H1 (cell line): Measurements from ENCODE around the gene NFIX.

Experiments used
- JUN ChIP-seq: IDR thresholded peaks from 2 replicates; pipeline ENCODE4 v1.6.1; 2011; ENCODE audit warnings: low read depth, mild to moderate bottlenecking, improper control_type of control experiment, low read length
- NRF1 ChIP-seq: IDR thresholded peaks from 2 replicates; pipeline ENCODE4 v1.6.1; 2011; ENCODE audit warnings: mild to moderate bottlenecking, low read depth, low read length, improper control_type of control experiment
- POLR2AphosphoS5 ChIP-seq: IDR thresholded peaks from 2 replicates; pipeline ENCODE4 v1.6.1; 2011; ENCODE audit warnings: low read depth, low read length
- TEAD4 ChIP-seq: IDR thresholded peaks from 2 replicates; pipeline ENCODE4 v1.6.1; 2012; ENCODE audit warnings: low read depth, low read length, inconsistent platforms, mixed read lengths
- TF ChIP-seq, protein P1 (sequence below), 3 experiments: IDR thresholded peaks; 1 replicate in 2 of 3; 2 replicates in 1 of 3; pipeline versions ENCODE4 v1.5.1 to v1.6.1; 2011; ENCODE audit warnings: low read length in 3 of 3, mild to moderate bottlenecking in 3 of 3, inconsistent platforms in 2 of 3, low read depth in 1 of 3, moderate library complexity in 1 of 3; ENCODE audit not compliant: insufficient read depth in 1 of 3; ENCODE audit errors: control extremely low read depth in 1 of 3
- TF ChIP-seq, protein P2 (sequence below): IDR thresholded peaks from 2 replicates; pipeline ENCODE4 v1.6.1; 2012; ENCODE audit warnings: inconsistent platforms

DNA sequence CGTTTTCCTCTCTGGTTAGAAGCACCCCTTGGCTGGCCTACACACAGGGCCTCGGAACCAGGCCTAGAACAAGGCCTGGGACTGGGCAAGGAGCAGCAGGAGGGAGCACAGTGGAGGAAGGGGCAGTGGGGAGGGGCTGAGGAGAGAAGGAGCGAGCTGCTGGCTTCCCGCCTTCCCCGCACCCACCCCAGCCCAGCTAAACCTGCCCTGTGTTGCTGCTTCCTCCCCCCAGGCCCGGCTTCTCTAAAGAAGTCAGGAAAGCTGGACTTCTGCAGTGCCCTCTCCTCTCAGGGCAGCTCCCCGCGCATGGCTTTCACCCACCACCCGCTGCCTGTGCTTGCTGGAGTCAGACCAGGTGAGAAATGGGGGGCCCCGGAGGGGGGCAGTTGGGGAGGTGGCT is 83.1 kb downstream of the NFIX start:
- TF ChIP-seq, protein P1, sequence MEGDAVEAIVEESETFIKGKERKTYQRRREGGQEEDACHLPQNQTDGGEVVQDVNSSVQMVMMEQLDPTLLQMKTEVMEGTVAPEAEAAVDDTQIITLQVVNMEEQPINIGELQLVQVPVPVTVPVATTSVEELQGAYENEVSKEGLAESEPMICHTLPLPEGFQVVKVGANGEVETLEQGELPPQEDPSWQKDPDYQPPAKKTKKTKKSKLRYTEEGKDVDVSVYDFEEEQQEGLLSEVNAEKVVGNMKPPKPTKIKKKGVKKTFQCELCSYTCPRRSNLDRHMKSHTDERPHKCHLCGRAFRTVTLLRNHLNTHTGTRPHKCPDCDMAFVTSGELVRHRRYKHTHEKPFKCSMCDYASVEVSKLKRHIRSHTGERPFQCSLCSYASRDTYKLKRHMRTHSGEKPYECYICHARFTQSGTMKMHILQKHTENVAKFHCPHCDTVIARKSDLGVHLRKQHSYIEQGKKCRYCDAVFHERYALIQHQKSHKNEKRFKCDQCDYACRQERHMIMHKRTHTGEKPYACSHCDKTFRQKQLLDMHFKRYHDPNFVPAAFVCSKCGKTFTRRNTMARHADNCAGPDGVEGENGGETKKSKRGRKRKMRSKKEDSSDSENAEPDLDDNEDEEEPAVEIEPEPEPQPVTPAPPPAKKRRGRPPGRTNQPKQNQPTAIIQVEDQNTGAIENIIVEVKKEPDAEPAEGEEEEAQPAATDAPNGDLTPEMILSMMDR (IDR thresholded peaks at IDR 0.05; ENCODE audit: control extremely low read depth in 1 of 3, insufficient read depth in 1 of 3, low read depth in 1 of 3, low read length in 3 of 3): no peak
- TF ChIP-seq JUN (no peak), TEAD4 (no peak), NRF1 (no peak), POLR2AphosphoS5 (no peak)
- TF ChIP-seq, protein P2, sequence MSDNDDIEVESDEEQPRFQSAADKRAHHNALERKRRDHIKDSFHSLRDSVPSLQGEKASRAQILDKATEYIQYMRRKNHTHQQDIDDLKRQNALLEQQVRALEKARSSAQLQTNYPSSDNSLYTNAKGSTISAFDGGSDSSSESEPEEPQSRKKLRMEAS: no peak
